ENCODE measurements around the gene PLEKHA6. TPM values are rescaled to one million over a fixed set of nuclear protein-coding genes. Genes with fewer than 3 reads are reported as not detected.

PLEKHA6 gene
- total RNA-seq, 1 experiment from 2014 or later: 2.1 TPM

GRCh38 chr1:204260601-204261197 is 99.0 kb downstream of the PLEKHA6 start:
- H3K9ac ChIP-seq (ENCODE audit: extremely low read depth, insufficient read length, low read length): no peak overlapping the region
- H2BK12ac ChIP-seq (ENCODE audit: insufficient read length, low read depth, low read length): no peak overlapping the region
- no peak overlapping the region for H4K91ac ChIP-seq (ENCODE audit: insufficient read length, low read depth, low read length)
- no peak overlapping the region for H2BK5ac ChIP-seq (ENCODE audit: insufficient read length, low read length)
- no peak overlapping the region for H2BK20ac ChIP-seq (ENCODE audit: low read depth, low read length, poor library complexity, severe bottlenecking)
- H3K4me2 ChIP-seq (ENCODE audit: insufficient read depth, insufficient read length, low read length): no peak overlapping the region
- no peak overlapping the region for H2AFZ ChIP-seq (ENCODE audit: low read length)
- no peak for TF ChIP-seq CTCF (conservative IDR thresholded peaks at IDR 0.05)
- H3K4me1 ChIP-seq (ENCODE audit: insufficient read depth, low read length): peaks cover under 1% of the 10 kb centered on the region
- Mint-ChIP-seq H3K27ac (no peak overlapping the region), H3K9me3 (no peaks in the 10 kb centered on the region), H3K4me1 (peaks cover 21 to 24% of the 10 kb centered on the region in 2 experiments), H3K27me3 (ENCODE audit: low read depth) (peaks cover 3% of the 10 kb centered on the region), H3K4me3 (no peak overlapping the region), H3K36me3 (ENCODE audit: insufficient read depth in 1 of 3, low read depth in 3 of 3) (peaks cover 0 to 15% (median 0%) of the 10 kb centered on the region in 3 experiments; a peak in 3 of 7 replicates)
- no peaks in the 10 kb centered on the region for H3K23me2 ChIP-seq (ENCODE audit: insufficient read length, low read depth, low read length, poor library complexity, severe bottlenecking)
- H2AK5ac ChIP-seq (ENCODE audit: insufficient read length, low read length): no peak overlapping the region
- H3K9me3 ChIP-seq (ENCODE audit: control insufficient read depth, low read depth, low read length): no peaks in the 10 kb centered on the region
- H3K23ac ChIP-seq (ENCODE audit: insufficient read length, low read depth, low read length): no peak overlapping the region
- H2BK15ac ChIP-seq (ENCODE audit: low read depth, low read length): no peak overlapping the region
- WGBS (ENCODE audit: extremely low coverage, insufficient read length, low lambda C conversion rate): no CpG with 5 or more reads among the region's 14 CpGs
- H3K27me3 ChIP-seq (ENCODE audit: insufficient read depth, low read length): no peaks in the 10 kb centered on the region
- no peak overlapping the region for H3K27ac ChIP-seq (ENCODE audit: insufficient read length, low read depth, low read length)
- H4K20me1 ChIP-seq (ENCODE audit: control insufficient read depth, insufficient read depth, insufficient read length): no peaks in the 10 kb centered on the region
- no peak overlapping the region for H3K56ac ChIP-seq (ENCODE audit: insufficient read length, low read depth, low read length)
- H3T11ph ChIP-seq (ENCODE audit: low read length): no peak overlapping the region
- no peak overlapping the region for H4K8ac ChIP-seq (replicated peaks; ENCODE audit: insufficient read length, low read depth, low read length)
- H3K18ac ChIP-seq (ENCODE audit: insufficient read length, low read depth, low read length): no peak overlapping the region
- no peaks in the 10 kb centered on the region for H3K79me1 ChIP-seq (ENCODE audit: insufficient read depth, low read depth, low read length, poor library complexity, severe bottlenecking)
- H3K4ac ChIP-seq (ENCODE audit: low read depth, low read length): no peak overlapping the region
- no peak for DNase-seq
- H2BK120ac ChIP-seq (ENCODE audit: low read depth, low read length, poor library complexity, severe bottlenecking): no peak overlapping the region
- H3K79me2 ChIP-seq (ENCODE audit: insufficient read depth, low read length): no peaks in the 10 kb centered on the region
- no peak overlapping the region for H3K14ac ChIP-seq (ENCODE audit: insufficient read depth, low read length)
- H4K5ac ChIP-seq (ENCODE audit: insufficient read length, low read depth, low read length): no peak overlapping the region
